GM21447 (cell line): ENCODE measurements around the gene ZSWIM8.

Experiments
- ATAC-seq: cut with Tn5 transposase; IDR thresholded peaks from one replicate; pipeline ENCODE4 v1.9.1; 2021; ENCODE audit not compliant: unreplicated experiment

The ZSWIM8 gene

GRCh38 chr10:73840403-73841060, 55.1 kb downstream of the ZSWIM8 start:
- ATAC-seq, result no peak

GRCh38 chr10:73841061-73841421, 55.6 kb downstream of the ZSWIM8 start:
- ATAC-seq, result no peak

- ATAC-seq, result no peak
These were observed 56.3 kb downstream of the ZSWIM8 start for GRCh38 chr10:73841526-73842285.

GRCh38 chr10:73842349-73842748, 56.9 kb downstream of the ZSWIM8 start:
- no peak for ATAC-seq

GRCh38 chr10:73843261-73843660, 57.9 kb downstream of the ZSWIM8 start:
- ATAC-seq, result no peak

- ATAC-seq, result no peak
These were observed 61.6 kb downstream of the ZSWIM8 start for GRCh38 chr10:73847031-73847430.

GRCh38 chr10:73848821-73849489, 63.5 kb downstream of the ZSWIM8 start:
- peak; percentile 97 for ATAC-seq

GRCh38 chr10:73850211-73850610, 64.8 kb downstream of the ZSWIM8 start:
- ATAC-seq, result no peak

- no peak for ATAC-seq
These were observed 65.6 kb downstream of the ZSWIM8 start for GRCh38 chr10:73850863-73851461.
